GM13976 (cell line): ENCODE measurements around the gene TBC1D23.

Source experiments
- DNase-seq: peaks from one replicate; pipeline ENCODE4 v3.0.0; 2012; ENCODE audit warnings: low spot score
- CTCF ChIP-seq: IDR thresholded peaks from 2 replicates; pipeline ENCODE4 v1.5.1; 2012; ENCODE audit warnings: borderline replicate concordance, mild to moderate bottlenecking; ENCODE audit not compliant: insufficient read depth; ENCODE audit errors: extremely low read depth, missing control alignments, control extremely low read depth
- in situ Hi-C: fragments of 300-500 bp; cut with MboI; formaldehyde crosslinking; loops from one replicate; pipeline ENCODE4 v1.12.0; 2022; ENCODE audit warnings: low sequenced_read_pairs, mixed read lengths, inconsistent platforms; ENCODE audit not compliant: unreplicated experiment

The TBC1D23 gene

GRCh38 chr3:100329800-100330489 lies 69.2 kb downstream of the TBC1D23 start:
- DNase-seq = no peak
- in situ Hi-C loops = no loop called here
- TF ChIP-seq CTCF = no peak

- in situ Hi-C loops = no loop called here
- no peak for DNase-seq
- no peak for TF ChIP-seq CTCF
Observed at GRCh38 chr3:100330651-100331050, 69.9 kb downstream of the TBC1D23 start.

GRCh38 chr3:100331660-100332059 lies 70.9 kb downstream of the TBC1D23 start:
- no peak for DNase-seq
- no peak for TF ChIP-seq CTCF
- in situ Hi-C loops = no loop called here

- no peak for TF ChIP-seq CTCF
- in situ Hi-C loops = no loop called here
- no peak for DNase-seq
Observed at GRCh38 chr3:100333051-100333450, 72.3 kb downstream of the TBC1D23 start.

- DNase-seq = no peak
- TF ChIP-seq CTCF = no peak
- in situ Hi-C loops = no loop called here
Observed at GRCh38 chr3:100333970-100334487, 73.2 kb downstream of the TBC1D23 start.

GRCh38 chr3:100334488-100335351 lies 73.9 kb downstream of the TBC1D23 start, which contains the start of gene NIT2:
Gene NIT2 (plus strand): TSS chr3:100334757. CDS start chr3:100334792, 35 bp downstream.
- no peak for TF ChIP-seq CTCF
- in situ Hi-C loops = no loop called here
- DNase-seq = peak; percentile 94
